Stomach (tissue), 4 donors: ENCODE results near the gene GFY.

Experiments used
- EP300 ChIP-seq: sonication (generic); formaldehyde crosslinking; IDR thresholded peaks from one replicate; pipeline ENCODE4 v1.6.1; 2017; ENCODE audit warnings: antibody characterized with exemption
- TF ChIP-seq, protein P1 (sequence below), 7 experiments: fragments of 450-650 bp in 4 of 7; fragments of 200-600 bp in 3 of 7; sonication (generic) in 3 of 7; IDR thresholded peaks; one replicate each; pipeline ENCODE4 v1.5.1; 2016 to 2019; ENCODE audit warnings: antibody characterized with exemption in 7 of 7, control low read depth in 2 of 7, mild to moderate bottlenecking in 1 of 7

DNA sequence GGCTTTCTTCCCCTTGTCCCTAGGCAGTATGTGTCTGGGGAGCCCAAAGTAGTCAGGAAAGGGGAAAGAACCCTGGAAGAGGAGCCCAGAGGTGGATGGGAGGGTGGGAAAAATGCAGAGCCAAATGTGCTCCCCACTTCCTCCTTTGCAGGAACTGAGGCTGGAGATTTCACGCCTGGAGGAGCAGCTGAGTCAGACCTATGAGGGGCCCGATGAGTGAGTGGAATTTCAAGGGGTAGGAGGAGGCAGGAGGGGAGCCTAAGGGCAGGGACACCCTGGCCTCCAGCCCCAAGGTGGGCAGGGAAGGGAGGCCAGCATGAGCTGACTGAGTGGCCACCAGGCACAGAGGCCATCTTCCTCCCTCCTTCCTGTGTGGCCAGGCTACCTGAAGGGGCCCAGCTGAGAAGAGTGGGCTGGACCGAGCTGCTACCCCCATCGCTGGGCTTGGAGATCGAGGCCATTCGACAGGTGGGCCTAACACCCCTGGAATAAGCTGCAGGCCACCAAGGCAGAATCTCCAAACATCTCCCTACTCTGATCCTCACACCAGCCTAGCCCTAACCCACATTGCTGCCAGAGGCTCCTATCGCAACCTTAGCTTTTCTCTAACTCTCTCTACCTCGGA, 16.3 kb upstream of the GFY start:
- TF ChIP-seq, protein P1, sequence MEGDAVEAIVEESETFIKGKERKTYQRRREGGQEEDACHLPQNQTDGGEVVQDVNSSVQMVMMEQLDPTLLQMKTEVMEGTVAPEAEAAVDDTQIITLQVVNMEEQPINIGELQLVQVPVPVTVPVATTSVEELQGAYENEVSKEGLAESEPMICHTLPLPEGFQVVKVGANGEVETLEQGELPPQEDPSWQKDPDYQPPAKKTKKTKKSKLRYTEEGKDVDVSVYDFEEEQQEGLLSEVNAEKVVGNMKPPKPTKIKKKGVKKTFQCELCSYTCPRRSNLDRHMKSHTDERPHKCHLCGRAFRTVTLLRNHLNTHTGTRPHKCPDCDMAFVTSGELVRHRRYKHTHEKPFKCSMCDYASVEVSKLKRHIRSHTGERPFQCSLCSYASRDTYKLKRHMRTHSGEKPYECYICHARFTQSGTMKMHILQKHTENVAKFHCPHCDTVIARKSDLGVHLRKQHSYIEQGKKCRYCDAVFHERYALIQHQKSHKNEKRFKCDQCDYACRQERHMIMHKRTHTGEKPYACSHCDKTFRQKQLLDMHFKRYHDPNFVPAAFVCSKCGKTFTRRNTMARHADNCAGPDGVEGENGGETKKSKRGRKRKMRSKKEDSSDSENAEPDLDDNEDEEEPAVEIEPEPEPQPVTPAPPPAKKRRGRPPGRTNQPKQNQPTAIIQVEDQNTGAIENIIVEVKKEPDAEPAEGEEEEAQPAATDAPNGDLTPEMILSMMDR (IDR thresholded peaks at IDR 0.05) = no peak
- no peak for TF ChIP-seq EP300
